Measurements from ENCODE around the gene RAB8B.

RAB8B gene

GRCh38 chr15:63277038-63277892 lies 87.9 kb downstream of the RAB8B start, which contains the start of gene APH1B:
APH1B (plus strand) TSS chr15:63277605; CDS start chr15:63277624, 19 bp downstream.
- peak; percentile 59 for DNase-seq

GRCh38 chr15:63277893-63278456 lies 88.6 kb downstream of the RAB8B start:
- no peak for DNase-seq

GRCh38 chr15:63283126-63283525 lies 93.7 kb downstream of the RAB8B start:
- no peak for DNase-seq

- DNase-seq: no peak
Measured at GRCh38 chr15:63284335-63284734, 94.9 kb downstream of the RAB8B start.

- no peak for DNase-seq
Measured at GRCh38 chr15:63287109-63287508, 97.7 kb downstream of the RAB8B start.

GRCh38 chr15:63288342-63288741 lies 98.9 kb downstream of the RAB8B start:
- DNase-seq: no peak

GRCh38 chr15:63288778-63289378 lies 99.5 kb downstream of the RAB8B start:
- DNase-seq: no peak

- DNase-seq: no peak
Measured at GRCh38 chr15:63291507-63291906, 102.1 kb downstream of the RAB8B start.

GRCh38 chr15:63292241-63292640 lies 102.8 kb downstream of the RAB8B start:
- no peak for DNase-seq

- no peak for DNase-seq
Measured at GRCh38 chr15:63292771-63293170, 103.4 kb downstream of the RAB8B start.

- no peak for DNase-seq
Measured at GRCh38 chr15:63294359-63294758, 105.0 kb downstream of the RAB8B start.

- no peak for DNase-seq
Measured at GRCh38 chr15:63295341-63295740, 105.9 kb downstream of the RAB8B start.

GRCh38 chr15:63296195-63296594 lies 106.8 kb downstream of the RAB8B start:
- no peak for DNase-seq

GRCh38 chr15:63299943-63300575 lies 110.7 kb downstream of the RAB8B start:
- no peak for DNase-seq

GRCh38 chr15:63301088-63301487 lies 111.7 kb downstream of the RAB8B start:
- no peak for DNase-seq

- DNase-seq: no peak
Measured at GRCh38 chr15:63305260-63305659, 115.9 kb downstream of the RAB8B start.

- DNase-seq: no peak
Measured at GRCh38 chr15:63306492-63307073, 117.2 kb downstream of the RAB8B start.

GRCh38 chr15:63308491-63308890 lies 119.1 kb downstream of the RAB8B start:
- DNase-seq: no peak

GRCh38 chr15:63308947-63309346 lies 119.5 kb downstream of the RAB8B start:
- DNase-seq: no peak

GRCh38 chr15:63310646-63311045 lies 121.2 kb downstream of the RAB8B start:
- no peak for DNase-seq

- DNase-seq: no peak
Measured at GRCh38 chr15:63312286-63312685, 122.9 kb downstream of the RAB8B start.

GRCh38 chr15:63313825-63314224 lies 124.4 kb downstream of the RAB8B start:
- no peak for DNase-seq

- DNase-seq: no peak
Measured at GRCh38 chr15:63314409-63314808, 125.0 kb downstream of the RAB8B start.
